Measurements from ENCODE around the gene KCNJ6. TPM values are rescaled to one million over a fixed set of nuclear protein-coding genes. Genes with fewer than 3 reads are reported as not detected.

Gene KCNJ6
- total and polyA plus RNA-seq, 2 experiments from 2014 or later: not detected

- Histone ChIP-seq H3K9me3 (ENCODE audit: low read depth) (no peaks in the 10 kb centered on the region), H3K4me3 (no peak overlapping the region), H3K27me3 (no peaks in the 10 kb centered on the region), H3K4me1 (ENCODE audit: low read depth) (peaks cover 42% of the 10 kb centered on the region), H3K36me3 (no peaks in the 10 kb centered on the region), H3K27ac (no peak overlapping the region)
- DNase-seq (ENCODE audit: low read depth in 1 of 2, low spot score in 1 of 2): no peak
- no peak for TF ChIP-seq CTCF (IDR thresholded peaks at IDR 0.05; ENCODE audit: low read depth, low read length)
These were observed 70.7 kb downstream of the KCNJ6 start for GRCh38 chr21:37845535-37845934.

GRCh38 chr21:37843191-37843590, 73.1 kb downstream of the KCNJ6 start:
- Histone ChIP-seq H3K9me3 (ENCODE audit: low read depth) (no peaks in the 10 kb centered on the region), H3K4me1 (ENCODE audit: low read depth) (peaks cover 42% of the 10 kb centered on the region), H3K27ac (peak overlapping the region; percentile 95), H3K27me3 (no peaks in the 10 kb centered on the region), H3K36me3 (no peaks in the 10 kb centered on the region), H3K4me3 (no peak overlapping the region)
- no peak for TF ChIP-seq CTCF (IDR thresholded peaks at IDR 0.05; ENCODE audit: low read depth, low read length)
- DNase-seq (ENCODE audit: low read depth in 1 of 2, low spot score in 1 of 2): no peak

GRCh38 chr21:37842163-37842919, 73.9 kb downstream of the KCNJ6 start:
- no peaks in the 10 kb centered on the region for H3K9me3 ChIP-seq (ENCODE audit: low read depth)
- H3K36me3 ChIP-seq: no peaks in the 10 kb centered on the region
- H3K4me1 ChIP-seq (ENCODE audit: low read depth): peaks cover 42% of the 10 kb centered on the region
- peak in 1 of 2 donors; percentile 69 for DNase-seq (ENCODE audit: low read depth in 1 of 2, low spot score in 1 of 2)
- H3K27ac ChIP-seq: peak overlapping the region; percentile 95
- H3K4me3 ChIP-seq: no peak overlapping the region
- no peak for TF ChIP-seq CTCF (IDR thresholded peaks at IDR 0.05; ENCODE audit: low read depth, low read length)
- H3K27me3 ChIP-seq: no peaks in the 10 kb centered on the region

DNA sequence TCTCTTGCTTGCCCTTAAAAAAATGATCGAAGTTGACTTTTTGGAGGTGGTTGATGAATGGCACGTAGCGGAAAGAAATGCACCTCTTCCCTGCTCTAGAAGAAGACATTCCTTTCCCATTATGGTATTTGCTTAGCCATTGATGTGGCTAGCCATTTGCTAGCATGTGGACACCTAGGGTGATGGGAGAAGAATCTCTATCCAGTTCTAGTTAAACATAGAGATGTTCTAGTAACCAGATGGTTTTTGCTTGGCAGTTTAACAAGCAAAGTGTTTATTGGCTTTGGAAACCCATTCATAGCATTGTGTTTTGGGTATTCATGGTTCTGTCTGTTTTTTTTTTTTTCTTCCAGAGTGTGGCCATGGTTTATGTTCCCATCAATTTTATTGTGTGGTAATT, 78.9 kb downstream of the KCNJ6 start:
- Histone ChIP-seq H3K9me3 (ENCODE audit: low read depth) (no peaks in the 10 kb centered on the region), H3K27ac (no peak overlapping the region), H3K27me3 (no peaks in the 10 kb centered on the region), H3K4me1 (ENCODE audit: low read depth) (peaks cover 4% of the 10 kb centered on the region), H3K36me3 (no peaks in the 10 kb centered on the region), H3K4me3 (no peak overlapping the region)
- TF ChIP-seq CTCF (IDR thresholded peaks at IDR 0.05; ENCODE audit: low read depth, low read length): no peak
- DNase-seq (ENCODE audit: low read depth in 1 of 2, low spot score in 1 of 2): no peak

DNA sequence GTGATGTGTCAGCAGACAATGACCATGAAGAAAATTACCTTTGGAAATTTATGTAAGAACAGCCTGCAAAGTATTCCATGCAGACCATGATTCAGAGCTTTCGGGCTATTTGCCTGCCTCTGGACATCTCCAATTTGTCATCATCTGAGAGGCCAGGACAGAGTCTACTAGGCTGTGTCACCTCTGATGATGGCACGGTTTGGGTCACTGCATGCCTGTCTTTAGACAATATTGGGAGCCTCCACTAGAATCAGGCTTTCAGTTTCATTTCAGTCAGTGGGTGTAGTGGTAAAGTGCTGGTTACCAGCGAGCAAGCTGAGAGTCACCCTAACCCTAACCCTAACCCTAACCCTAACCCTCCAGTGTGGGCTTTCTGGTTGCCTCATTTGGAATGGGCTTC, 80.8 kb downstream of the KCNJ6 start:
- TF ChIP-seq CTCF (IDR thresholded peaks at IDR 0.05; ENCODE audit: low read depth, low read length): no peak
- Histone ChIP-seq H3K36me3 (no peaks in the 10 kb centered on the region), H3K9me3 (ENCODE audit: low read depth) (no peaks in the 10 kb centered on the region), H3K27me3 (no peaks in the 10 kb centered on the region), H3K27ac (no peak overlapping the region), H3K4me3 (no peak overlapping the region), H3K4me1 (ENCODE audit: low read depth) (no peaks in the 10 kb centered on the region)
- no peak for DNase-seq (ENCODE audit: low read depth in 1 of 2, low spot score in 1 of 2)
